ENCODE data around the gene GPR137B.

Gene GPR137B

DNA sequence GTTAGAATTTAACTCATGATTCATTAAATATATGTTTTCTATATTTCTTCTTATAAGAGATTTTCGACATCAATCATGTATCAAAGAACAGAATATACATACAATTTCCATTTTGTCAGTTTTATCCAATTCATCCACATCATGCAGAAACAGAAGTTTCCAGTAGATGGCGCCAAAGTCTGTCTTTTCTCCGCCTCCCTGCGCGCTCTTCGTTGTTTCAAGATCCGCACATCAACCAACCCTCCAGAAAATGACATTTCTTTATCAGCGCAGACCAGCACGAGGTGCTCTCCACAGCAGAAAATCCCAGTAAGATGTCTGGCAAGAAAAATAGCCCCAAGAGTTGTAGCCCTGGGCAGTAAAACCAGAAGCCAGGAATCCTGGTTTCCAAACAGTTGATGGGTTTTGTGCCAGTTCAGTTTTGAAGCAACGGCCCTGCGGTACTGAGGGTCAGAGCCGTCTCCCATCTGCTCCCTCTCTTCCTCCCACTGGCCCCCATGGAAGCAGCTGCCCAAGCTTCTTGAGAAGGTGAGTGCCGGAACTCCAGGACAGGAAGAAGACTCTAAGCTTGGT lies 38.6 kb upstream of the GPR137B start:
- Histone ChIP-seq H3K4me3 (ENCODE audit: low read depth in 1 of 2, low read length in 1 of 2) (no peak overlapping the region), H3K27me3 (peaks cover 13% of the 10 kb centered on the region), H3K36me3 (no peaks in the 10 kb centered on the region), H3K9me3 (no peaks in the 10 kb centered on the region), H3K4me1 (ENCODE audit: control insufficient read depth in 1 of 2, insufficient read depth in 1 of 2, low read depth in 1 of 2, low read length in 1 of 2) (peaks cover 0 to 4% of the 10 kb centered on the region in 2 experiments), H3K27ac (no peak overlapping the region)
- TF ChIP-seq, protein P1, sequence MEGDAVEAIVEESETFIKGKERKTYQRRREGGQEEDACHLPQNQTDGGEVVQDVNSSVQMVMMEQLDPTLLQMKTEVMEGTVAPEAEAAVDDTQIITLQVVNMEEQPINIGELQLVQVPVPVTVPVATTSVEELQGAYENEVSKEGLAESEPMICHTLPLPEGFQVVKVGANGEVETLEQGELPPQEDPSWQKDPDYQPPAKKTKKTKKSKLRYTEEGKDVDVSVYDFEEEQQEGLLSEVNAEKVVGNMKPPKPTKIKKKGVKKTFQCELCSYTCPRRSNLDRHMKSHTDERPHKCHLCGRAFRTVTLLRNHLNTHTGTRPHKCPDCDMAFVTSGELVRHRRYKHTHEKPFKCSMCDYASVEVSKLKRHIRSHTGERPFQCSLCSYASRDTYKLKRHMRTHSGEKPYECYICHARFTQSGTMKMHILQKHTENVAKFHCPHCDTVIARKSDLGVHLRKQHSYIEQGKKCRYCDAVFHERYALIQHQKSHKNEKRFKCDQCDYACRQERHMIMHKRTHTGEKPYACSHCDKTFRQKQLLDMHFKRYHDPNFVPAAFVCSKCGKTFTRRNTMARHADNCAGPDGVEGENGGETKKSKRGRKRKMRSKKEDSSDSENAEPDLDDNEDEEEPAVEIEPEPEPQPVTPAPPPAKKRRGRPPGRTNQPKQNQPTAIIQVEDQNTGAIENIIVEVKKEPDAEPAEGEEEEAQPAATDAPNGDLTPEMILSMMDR (IDR thresholded peaks at IDR 0.05): peak; percentile 61

DNA sequence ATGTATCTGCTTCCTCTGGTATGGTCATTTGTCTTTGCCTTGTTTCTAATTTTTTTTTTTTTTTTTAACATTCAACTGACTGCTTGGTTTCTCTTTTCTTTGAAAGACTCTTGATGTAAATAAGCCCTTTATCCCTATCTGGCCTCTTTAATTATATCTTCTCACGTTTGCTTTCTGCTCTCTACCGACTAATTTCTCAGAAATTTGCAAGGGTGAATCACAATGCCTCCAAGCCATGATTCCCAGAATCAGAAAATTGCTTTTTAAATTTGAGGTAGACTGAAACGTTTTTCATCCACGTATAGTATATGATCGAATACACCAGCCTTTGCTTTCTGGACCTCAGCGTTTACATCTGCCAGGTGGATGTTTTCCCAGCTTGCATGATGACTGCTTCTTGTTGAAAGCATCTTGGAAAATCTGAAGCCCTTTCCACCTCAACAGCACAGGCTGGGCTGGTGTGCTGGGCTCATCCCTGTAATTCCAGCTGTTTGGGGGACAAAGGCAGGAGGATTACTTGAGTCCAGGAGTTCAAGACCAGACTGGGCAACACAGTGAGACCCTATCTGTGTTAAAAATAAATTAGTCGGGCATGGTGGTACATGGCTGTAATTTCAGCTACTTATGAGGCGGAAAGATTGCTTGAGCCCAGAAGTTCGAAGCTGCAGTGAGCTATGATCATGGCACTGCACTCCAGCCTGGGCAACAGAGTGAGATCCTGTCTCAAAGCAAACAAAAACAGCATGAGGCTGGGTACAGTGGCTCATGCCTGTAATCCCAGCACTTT lies 35.0 kb upstream of the GPR137B start:
- Histone ChIP-seq H3K27ac (no peak overlapping the region), H3K4me3 (ENCODE audit: low read depth in 1 of 2, low read length in 1 of 2) (no peak overlapping the region), H3K27me3 (no peaks in the 10 kb centered on the region), H3K9me3 (no peaks in the 10 kb centered on the region), H3K4me1 (ENCODE audit: control insufficient read depth in 1 of 2, insufficient read depth in 1 of 2, low read depth in 1 of 2, low read length in 1 of 2) (peaks cover 0 to 4% of the 10 kb centered on the region in 2 experiments), H3K36me3 (no peaks in the 10 kb centered on the region)
- TF ChIP-seq, protein P1 (IDR thresholded peaks at IDR 0.05): no peak

DNA sequence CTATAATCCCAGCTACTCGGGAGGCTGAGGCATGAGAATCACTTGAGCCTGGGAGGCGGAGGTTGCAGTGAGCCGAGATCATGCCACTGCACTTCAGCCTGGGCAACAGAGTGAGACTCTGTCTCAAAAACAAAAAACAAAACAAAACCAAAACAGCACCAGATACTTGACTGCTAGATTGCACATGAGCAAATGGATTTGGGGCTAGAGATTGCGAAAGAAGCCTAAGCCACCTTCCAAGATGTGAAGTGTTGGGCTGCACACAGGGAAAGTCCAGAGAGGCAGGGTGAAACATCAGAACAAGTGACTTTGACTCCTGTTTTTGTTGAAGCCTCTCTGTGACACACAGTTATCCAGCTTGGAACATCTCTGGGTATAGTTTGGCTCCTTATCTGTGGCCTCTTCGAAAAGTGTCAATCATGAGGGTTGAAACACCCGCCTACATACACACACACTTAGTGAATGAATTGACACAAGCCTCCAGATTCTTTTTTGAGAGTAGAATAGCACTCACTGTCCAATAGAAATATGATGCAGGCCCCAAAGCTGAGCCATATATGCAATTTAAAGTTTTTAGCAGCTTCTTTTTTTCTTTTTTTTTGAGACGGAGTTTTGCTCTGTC lies 34.2 kb upstream of the GPR137B start:
- Histone ChIP-seq H3K9me3 (no peaks in the 10 kb centered on the region), H3K4me3 (ENCODE audit: low read depth in 1 of 2, low read length in 1 of 2) (no peak overlapping the region), H3K4me1 (ENCODE audit: control insufficient read depth in 1 of 2, insufficient read depth in 1 of 2, low read depth in 1 of 2, low read length in 1 of 2) (peaks cover 0 to 4% of the 10 kb centered on the region in 2 experiments), H3K36me3 (no peaks in the 10 kb centered on the region), H3K27me3 (no peaks in the 10 kb centered on the region), H3K27ac (no peak overlapping the region)
- TF ChIP-seq, protein P1 (IDR thresholded peaks at IDR 0.05): no peak

DNA sequence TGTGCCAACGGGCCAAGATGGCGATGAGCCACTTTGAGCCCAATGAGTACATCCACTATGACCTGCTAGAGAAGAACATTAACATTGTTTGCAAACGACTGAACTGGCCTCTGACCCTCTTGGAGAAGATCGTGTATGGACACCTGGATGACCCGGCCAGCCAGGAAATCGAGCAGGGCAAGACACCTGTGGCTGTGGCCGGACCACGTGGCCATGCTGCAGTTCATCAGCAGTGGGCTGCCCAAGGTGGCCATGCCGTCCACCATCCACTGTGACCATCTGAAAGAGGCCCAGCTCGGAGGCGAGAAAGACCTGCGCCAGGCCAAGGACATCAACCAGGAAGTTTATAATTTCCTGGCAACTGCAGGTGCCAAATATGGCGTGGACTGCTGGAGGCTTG lies 32.2 kb upstream of the GPR137B start:
- H3K4me3 ChIP-seq (ENCODE audit: low read depth in 1 of 2, low read length in 1 of 2): no peak overlapping the region
- H3K36me3 ChIP-seq: no peaks in the 10 kb centered on the region
- no peaks in the 10 kb centered on the region for H3K9me3 ChIP-seq
- TF ChIP-seq, protein P1 (IDR thresholded peaks at IDR 0.05): no peak
- H3K4me1 ChIP-seq (ENCODE audit: control insufficient read depth in 1 of 2, insufficient read depth in 1 of 2, low read depth in 1 of 2, low read length in 1 of 2): no peaks in the 10 kb centered on the region
- no peaks in the 10 kb centered on the region for H3K27me3 ChIP-seq
- H3K27ac ChIP-seq: no peak overlapping the region

DNA sequence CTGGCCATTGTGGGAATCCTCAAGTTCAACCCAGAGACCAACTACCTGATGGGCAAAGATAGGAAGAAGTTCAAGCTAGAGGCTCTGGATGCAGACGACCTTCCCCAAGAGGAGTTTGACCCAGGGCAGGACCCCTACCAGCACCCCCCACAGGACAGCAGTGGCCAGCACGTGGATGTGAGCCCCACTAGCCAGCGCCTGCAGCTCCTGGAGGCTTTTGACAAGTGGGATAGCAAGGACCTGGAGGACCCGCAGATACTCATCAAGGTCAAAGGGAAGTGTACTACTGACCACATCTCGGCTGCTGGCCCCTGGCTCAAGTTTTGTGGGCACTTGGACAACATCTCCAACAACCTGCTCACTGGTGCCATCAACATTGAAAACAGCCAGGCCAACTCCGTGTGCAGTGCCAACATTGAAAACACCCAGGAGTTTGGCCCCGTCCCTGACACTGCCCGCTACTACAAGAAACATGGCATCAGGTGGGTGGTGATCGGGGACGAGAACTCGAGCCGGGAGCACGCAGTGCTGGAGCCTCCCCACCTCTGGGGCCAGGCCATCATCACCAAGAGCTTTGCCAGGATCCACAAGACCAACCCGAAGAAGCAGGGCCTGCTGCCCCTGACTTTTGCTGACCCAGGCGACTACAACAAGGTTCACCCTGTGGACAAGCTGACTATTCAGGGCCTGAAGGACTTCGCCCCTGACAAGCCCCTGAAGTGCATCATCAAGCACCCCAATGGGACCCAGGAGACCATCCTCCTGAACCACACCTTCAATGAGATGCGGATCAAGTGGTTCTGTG lies 30.6 kb upstream of the GPR137B start:
- TF ChIP-seq, protein P1 (IDR thresholded peaks at IDR 0.05): no peak
- Histone ChIP-seq H3K9me3 (no peaks in the 10 kb centered on the region), H3K4me3 (ENCODE audit: low read depth in 1 of 2, low read length in 1 of 2) (no peak overlapping the region), H3K27me3 (no peaks in the 10 kb centered on the region), H3K36me3 (no peaks in the 10 kb centered on the region), H3K4me1 (ENCODE audit: control insufficient read depth in 1 of 2, insufficient read depth in 1 of 2, low read depth in 1 of 2, low read length in 1 of 2) (no peaks in the 10 kb centered on the region), H3K27ac (no peak overlapping the region)

All from neutrophil (primary cell).